T-helper 2 cell treated with Interferon-gamma antibody and Interleukin-4, amounts not matched to agents 5 μg/mL and 100 μg/mL, for 36 hours (primary cell): Measurements from ENCODE around the gene SKOR1.

Source experiments
- DNase-seq: peaks from one replicate; pipeline ENCODE4 v3.0.0; 2021; ENCODE audit warnings: low spot score
- H3K27ac Mint-ChIP-seq: one replicate; pipeline ENCODE4 v1.8.0; 2021; ENCODE audit warnings: mild to moderate bottlenecking, mixed read lengths
- H3K27me3 Mint-ChIP-seq: one replicate; pipeline ENCODE4 v1.8.0; 2021; ENCODE audit warnings: low read depth, mixed read lengths
- H3K36me3 Mint-ChIP-seq: one replicate; pipeline ENCODE4 v1.8.0; 2021; ENCODE audit warnings: low read depth, mixed read lengths
- H3K4me1 Mint-ChIP-seq: one replicate; pipeline ENCODE4 v1.8.0; 2021; ENCODE audit warnings: low read depth, mixed read lengths
- H3K4me3 Mint-ChIP-seq: one replicate; pipeline ENCODE4 v1.8.0; 2022; ENCODE audit warnings: mild to moderate bottlenecking, moderate library complexity, mixed read lengths
- H3K9me3 Mint-ChIP-seq: one replicate; pipeline ENCODE4 v1.8.0; 2021; ENCODE audit warnings: mixed read lengths

The SKOR1 gene

DNA sequence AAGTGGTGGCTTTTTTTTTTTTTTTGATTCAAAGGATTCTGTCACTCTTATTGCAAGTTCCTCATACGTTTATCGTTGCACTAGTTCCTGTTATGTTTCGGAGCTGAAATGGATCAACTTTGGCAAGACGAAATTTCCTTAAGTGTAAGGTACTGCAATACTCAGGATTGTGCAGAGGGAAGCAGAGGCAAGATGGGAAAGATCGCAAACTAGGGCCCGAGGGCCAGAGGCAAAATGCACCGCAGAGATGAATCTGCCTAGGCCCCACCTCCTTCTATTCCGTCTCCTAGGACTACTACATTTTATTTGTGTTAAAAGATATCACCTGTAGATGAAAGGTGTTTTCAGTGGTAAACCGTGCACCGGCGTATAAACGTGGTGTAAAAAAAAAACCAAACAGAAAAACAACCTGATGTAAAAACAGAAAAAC lies 14.2 kb downstream of the SKOR1 start:
- peaks cover 30% of the 10 kb centered on the region for H3K4me1 Mint-ChIP-seq
- H3K4me3 Mint-ChIP-seq: peak overlapping the region; percentile 92
- DNase-seq: no peak
- peak overlapping the region; percentile 88 for H3K27ac Mint-ChIP-seq
- no peaks in the 10 kb centered on the region for H3K9me3 Mint-ChIP-seq
- no peaks in the 10 kb centered on the region for H3K36me3 Mint-ChIP-seq
- H3K27me3 Mint-ChIP-seq: peaks cover 45% of the 10 kb centered on the region

DNA sequence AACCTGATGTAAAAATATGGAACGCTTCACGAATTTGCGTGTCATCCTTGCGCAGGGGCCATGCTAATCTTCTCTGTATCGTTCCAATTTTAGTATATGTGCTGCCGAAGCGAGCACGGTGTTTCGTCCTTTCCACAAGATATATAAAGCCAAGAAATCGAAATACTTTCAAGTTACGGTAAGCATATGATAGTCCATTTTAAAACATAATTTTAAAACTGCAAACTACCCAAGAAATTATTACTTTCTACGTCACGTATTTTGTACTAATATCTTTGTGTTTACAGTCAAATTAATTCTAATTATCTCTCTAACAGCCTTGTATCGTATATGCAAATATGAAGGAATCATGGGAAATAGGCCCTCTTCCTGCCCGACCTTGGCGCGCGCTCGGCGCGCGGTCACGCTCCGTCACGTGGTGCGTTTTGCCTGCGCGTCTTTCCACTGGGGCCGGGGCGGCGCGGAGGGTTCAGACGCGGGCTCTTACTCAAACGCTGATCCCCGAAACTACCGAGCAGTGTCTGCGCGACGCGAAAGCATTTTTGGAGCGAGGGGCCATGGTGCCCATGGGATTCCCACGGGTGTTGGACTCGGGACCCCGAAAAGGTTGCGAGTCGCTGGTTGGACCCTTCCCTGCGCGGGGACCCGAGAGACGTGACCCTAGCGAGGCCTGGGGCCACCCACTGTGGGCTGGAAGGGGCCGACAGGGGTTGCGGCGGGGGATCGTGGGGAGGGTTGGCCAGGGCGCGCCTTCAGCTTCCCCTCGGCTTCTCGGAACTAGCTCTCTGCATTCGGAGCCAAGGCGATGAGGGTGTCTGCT lies 14.8 kb downstream of the SKOR1 start, which contains the start of gene RNU6-1:
Gene RNU6-1 (minus strand): TSS at position 117 of the 820 bp plus-strand sequence.
- H3K4me1 Mint-ChIP-seq: peaks cover 28% of the 10 kb centered on the region
- peak within 1 kb of the TSS; percentile 88 for H3K27ac Mint-ChIP-seq
- H3K4me3 Mint-ChIP-seq: peak within 1 kb of the TSS; percentile 92
- peak; percentile 93 for DNase-seq
- peaks cover 39% of the 10 kb centered on the region for H3K27me3 Mint-ChIP-seq
- H3K9me3 Mint-ChIP-seq: no peaks in the 10 kb centered on the region
- H3K36me3 Mint-ChIP-seq: no peaks in the 10 kb centered on the region

DNA sequence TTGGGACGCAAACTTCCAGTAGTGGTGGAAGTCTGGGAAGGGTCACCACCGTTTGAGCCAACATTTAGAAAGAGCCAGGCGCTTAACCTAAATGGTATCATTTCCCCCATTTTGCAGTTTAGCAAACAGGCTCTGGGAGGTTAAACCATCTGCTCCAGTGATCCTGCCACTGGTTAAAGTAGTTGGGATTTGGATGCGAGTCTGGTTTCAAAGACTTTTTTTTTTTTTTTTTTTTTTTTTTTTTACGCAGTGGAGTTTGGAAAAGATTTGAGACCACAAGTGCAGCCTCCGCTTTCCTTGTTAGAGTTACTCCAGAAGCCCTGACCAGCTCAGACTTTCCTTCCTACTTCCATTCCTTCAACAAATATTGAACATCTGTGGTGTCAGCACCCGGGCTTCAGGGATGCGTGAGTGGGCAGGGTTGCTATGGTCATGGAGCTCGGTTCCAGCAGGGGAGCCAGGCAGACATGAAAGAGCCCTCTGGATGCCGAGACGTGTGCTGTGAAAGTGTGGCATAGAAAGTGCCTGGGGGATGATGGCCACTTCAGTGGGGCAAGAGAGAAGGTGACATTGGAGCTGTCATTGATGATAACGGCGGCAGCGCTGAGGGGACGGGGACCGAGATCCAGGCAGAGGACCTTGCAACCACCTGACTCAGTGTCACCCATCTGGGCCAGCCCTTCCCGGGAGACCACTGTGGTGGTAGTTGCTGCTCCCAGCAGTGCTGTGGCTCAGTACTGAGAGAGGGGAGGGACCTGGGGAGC lies 15.6 kb downstream of the SKOR1 start:
- DNase-seq: no peak
- Mint-ChIP-seq H3K36me3 (no peaks in the 10 kb centered on the region), H3K4me3 (peak overlapping the region; percentile 92), H3K9me3 (no peaks in the 10 kb centered on the region), H3K27me3 (peaks cover 31% of the 10 kb centered on the region), H3K4me1 (peaks cover 26% of the 10 kb centered on the region), H3K27ac (peak overlapping the region; percentile 88)

DNA sequence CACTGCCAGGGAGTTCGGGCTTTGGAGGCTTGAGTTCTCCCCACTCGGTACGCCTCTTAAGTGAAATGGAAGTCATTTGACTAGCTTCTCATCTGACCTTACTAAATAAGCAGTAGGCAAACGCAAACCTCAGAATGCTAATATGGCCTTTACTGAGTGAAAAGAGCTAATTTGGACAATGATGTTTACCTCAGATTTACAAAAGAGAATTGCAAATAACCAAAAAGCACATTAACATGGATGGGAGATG lies 16.1 kb downstream of the SKOR1 start:
- H3K4me3 Mint-ChIP-seq: peak overlapping the region; percentile 92
- H3K36me3 Mint-ChIP-seq: no peaks in the 10 kb centered on the region
- H3K4me1 Mint-ChIP-seq: peaks cover 21% of the 10 kb centered on the region
- H3K27me3 Mint-ChIP-seq: peaks cover 26% of the 10 kb centered on the region
- H3K9me3 Mint-ChIP-seq: no peaks in the 10 kb centered on the region
- DNase-seq: no peak
- no peak overlapping the region for H3K27ac Mint-ChIP-seq

DNA sequence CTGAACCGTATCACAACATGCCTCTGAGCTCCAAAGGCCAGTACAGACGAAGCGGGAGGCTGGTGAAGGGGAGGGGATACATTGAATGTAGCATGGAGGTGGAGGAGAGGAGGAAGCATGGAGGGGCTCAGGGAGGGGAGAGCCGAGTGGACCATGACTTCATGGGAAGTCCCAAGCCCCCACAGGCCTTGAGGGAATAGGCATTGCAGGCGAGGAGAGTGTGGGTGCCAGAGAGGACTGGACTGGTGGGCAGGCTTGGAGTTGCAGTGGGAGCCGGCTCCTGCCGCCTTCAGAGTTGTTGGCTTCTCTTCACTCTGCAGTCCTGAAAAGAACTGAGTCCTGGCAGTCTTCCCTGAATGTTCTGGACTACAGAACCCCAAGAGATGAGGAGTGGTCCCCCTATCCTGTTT lies 17.8 kb downstream of the SKOR1 start:
- peaks cover 18% of the 10 kb centered on the region for H3K4me1 Mint-ChIP-seq
- no peak for DNase-seq
- no peak overlapping the region for H3K4me3 Mint-ChIP-seq
- no peak overlapping the region for H3K27ac Mint-ChIP-seq
- peaks cover 12% of the 10 kb centered on the region for H3K27me3 Mint-ChIP-seq
- H3K9me3 Mint-ChIP-seq: no peaks in the 10 kb centered on the region
- H3K36me3 Mint-ChIP-seq: no peaks in the 10 kb centered on the region

DNA sequence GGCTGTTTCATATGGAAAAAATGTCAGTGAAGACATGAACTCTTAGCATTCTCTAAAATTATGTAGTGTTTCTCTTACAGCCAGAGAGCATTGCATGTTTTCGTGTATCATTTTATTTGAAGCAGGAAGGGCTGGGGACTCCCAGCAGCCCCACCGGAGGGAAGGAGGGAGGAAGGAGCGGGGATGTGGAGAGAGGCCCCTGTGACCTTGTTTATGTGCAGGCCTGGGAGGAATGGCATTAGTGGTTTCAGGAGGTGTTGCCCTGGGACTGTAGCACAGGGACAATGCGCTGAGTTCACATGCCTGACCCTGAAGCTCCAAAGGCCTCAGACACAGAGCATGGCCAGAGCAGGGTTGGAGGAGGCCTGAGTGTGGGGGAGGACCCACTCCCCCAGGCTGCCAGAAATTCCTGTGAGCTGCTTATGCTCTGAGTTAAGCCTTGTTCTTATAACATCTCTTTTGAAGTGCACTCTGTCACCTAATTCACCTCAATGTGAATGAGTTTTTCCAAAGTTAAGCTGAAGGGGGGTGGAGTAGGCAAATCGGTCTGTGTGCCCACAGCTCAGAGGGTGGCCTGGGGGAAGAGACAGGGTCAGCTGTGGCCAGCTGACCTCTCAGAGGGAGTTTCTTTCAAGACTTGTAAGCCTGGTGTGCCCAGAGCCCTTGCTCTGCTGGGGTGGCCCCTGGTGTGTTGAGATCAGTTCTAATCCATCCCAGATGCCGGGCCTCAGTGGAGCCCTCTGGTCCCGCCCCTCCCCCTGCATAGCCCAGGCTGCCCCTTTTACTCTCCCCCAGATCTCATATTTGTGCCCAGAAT lies 18.5 kb downstream of the SKOR1 start:
- Mint-ChIP-seq H3K36me3 (no peaks in the 10 kb centered on the region), H3K27me3 (peaks cover 6% of the 10 kb centered on the region), H3K27ac (no peak overlapping the region), H3K9me3 (no peaks in the 10 kb centered on the region), H3K4me3 (no peak overlapping the region), H3K4me1 (peaks cover 18% of the 10 kb centered on the region)
- no peak for DNase-seq

DNA sequence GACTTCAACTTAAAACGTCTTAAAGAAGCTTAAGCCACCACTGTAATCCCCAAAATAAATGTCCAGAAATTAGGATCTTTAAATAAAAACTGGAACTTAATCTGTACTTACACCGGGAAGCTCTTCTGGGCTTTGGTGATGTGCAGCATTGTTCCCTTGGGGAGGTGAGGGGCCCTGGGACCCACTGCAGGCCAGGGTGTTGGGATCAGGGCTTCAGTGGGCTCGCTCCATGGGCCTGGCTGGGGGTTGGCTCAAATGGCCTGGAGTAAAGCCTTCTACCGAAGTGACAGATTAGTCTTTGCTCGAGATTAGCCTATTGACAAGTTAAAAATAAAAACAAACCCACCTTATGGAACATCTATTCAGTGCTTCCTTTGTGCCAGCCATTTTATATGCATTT lies 20.7 kb downstream of the SKOR1 start:
- peaks cover 7% of the 10 kb centered on the region for H3K4me1 Mint-ChIP-seq
- H3K9me3 Mint-ChIP-seq: no peaks in the 10 kb centered on the region
- H3K27me3 Mint-ChIP-seq: peaks cover 3% of the 10 kb centered on the region
- H3K36me3 Mint-ChIP-seq: no peaks in the 10 kb centered on the region
- no peak for DNase-seq
- no peak overlapping the region for H3K4me3 Mint-ChIP-seq
- H3K27ac Mint-ChIP-seq: no peak overlapping the region

DNA sequence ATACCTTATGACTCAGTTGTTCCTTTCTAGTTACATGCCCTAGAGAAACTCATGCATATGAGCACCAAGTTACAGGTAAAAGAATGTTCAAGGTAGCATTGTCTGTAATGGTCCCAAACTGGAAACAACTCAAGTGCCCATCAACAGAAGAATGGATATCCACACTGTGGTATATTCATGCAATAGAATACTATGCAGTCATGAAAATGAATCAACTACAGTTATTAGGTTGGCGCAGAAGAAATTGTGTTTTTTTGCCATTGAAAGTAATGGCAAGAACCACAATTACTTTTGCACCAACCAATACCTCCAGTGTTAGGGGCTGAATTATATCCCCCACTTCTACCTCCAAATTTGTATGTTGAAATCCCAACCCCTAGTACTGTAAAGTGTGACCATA lies 24.2 kb downstream of the SKOR1 start:
- H3K4me3 Mint-ChIP-seq: no peak overlapping the region
- no peaks in the 10 kb centered on the region for H3K4me1 Mint-ChIP-seq
- no peak for DNase-seq
- no peaks in the 10 kb centered on the region for H3K9me3 Mint-ChIP-seq
- no peaks in the 10 kb centered on the region for H3K36me3 Mint-ChIP-seq
- no peak overlapping the region for H3K27ac Mint-ChIP-seq
- no peaks in the 10 kb centered on the region for H3K27me3 Mint-ChIP-seq

DNA sequence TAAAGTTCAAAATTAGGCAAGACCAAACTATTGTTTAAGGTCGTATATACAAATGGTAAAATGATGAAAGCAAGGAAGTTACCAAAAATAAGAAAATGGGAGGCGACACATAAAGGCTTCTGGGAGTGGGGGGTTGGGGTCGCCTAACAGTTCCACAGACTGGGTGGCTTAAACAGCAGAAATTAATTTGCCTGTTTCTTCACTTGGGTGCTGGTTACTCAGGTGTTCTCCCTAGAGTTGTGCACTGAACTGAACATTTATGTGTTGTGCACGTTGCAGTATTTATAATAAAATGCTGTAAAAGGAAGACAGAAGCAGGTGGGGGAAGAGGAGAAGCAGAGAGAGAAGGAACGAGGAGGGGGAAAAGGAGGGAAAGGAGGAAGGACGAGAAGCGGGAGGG lies 25.0 kb downstream of the SKOR1 start:
- H3K9me3 Mint-ChIP-seq: no peaks in the 10 kb centered on the region
- no peak overlapping the region for H3K4me3 Mint-ChIP-seq
- no peak for DNase-seq

DNA sequence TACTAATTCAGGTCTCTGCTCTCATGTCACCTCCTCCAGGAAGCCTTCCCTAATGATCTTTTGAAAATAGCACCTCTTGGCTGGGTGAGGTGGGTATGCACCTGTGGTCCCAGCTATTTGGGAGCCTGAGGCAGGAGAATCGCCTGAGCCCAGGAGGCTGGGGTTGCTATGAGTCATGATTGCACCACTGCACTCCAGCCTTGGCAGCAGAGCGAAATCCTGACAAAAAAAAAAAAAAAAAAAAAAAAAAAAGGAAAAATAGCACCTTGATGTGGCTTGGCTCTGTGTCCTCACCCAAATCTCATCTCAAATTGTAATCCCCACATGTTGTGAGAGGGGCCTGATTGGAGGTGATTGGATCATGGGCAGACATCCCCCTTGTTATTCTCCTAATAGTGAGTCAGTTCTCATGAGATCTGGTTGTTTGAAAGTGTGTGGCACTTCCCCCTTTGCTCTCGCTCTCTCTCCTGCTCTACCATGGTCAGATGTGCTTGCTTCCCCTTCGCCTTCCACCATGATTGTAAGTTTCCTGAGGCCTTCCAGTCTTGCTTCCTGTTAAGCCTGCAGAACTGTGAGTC lies 25.8 kb downstream of the SKOR1 start:
- H3K9me3 Mint-ChIP-seq: no peaks in the 10 kb centered on the region
- H3K36me3 Mint-ChIP-seq: no peaks in the 10 kb centered on the region
- no peaks in the 10 kb centered on the region for H3K27me3 Mint-ChIP-seq
- no peak overlapping the region for H3K4me3 Mint-ChIP-seq
- no peak for DNase-seq
- no peaks in the 10 kb centered on the region for H3K4me1 Mint-ChIP-seq
- no peak overlapping the region for H3K27ac Mint-ChIP-seq

More for the DNA sequence above, 25.0 kb downstream of the SKOR1 start:
- Mint-ChIP-seq H3K4me1 (no peaks in the 10 kb centered on the region), H3K27ac (no peak overlapping the region), H3K27me3 (no peaks in the 10 kb centered on the region), H3K36me3 (no peaks in the 10 kb centered on the region)

DNA sequence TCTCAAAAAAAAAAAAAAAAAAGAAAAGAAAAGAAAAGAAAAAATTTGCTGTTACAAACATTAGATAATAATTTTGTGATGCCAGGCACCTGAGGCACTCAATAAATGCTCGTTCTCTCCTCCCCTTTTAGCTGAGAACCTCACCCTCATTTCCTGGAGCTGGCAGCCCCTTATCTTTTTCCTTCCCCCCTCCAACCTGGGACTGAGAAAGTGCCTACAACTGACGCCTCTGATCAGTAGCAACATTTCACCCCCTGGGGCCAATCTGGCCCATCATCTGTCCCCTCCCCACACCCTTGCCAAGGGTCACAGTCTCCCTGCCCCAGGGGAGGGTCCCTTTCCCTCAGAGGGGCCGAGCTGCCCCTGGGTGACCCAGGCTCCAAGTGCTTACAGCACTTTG lies 27.1 kb downstream of the SKOR1 start:
- no peak for DNase-seq
- no peaks in the 10 kb centered on the region for H3K27me3 Mint-ChIP-seq
- no peaks in the 10 kb centered on the region for H3K4me1 Mint-ChIP-seq
- no peak overlapping the region for H3K4me3 Mint-ChIP-seq
- no peak overlapping the region for H3K27ac Mint-ChIP-seq
- no peaks in the 10 kb centered on the region for H3K36me3 Mint-ChIP-seq
- no peaks in the 10 kb centered on the region for H3K9me3 Mint-ChIP-seq

DNA sequence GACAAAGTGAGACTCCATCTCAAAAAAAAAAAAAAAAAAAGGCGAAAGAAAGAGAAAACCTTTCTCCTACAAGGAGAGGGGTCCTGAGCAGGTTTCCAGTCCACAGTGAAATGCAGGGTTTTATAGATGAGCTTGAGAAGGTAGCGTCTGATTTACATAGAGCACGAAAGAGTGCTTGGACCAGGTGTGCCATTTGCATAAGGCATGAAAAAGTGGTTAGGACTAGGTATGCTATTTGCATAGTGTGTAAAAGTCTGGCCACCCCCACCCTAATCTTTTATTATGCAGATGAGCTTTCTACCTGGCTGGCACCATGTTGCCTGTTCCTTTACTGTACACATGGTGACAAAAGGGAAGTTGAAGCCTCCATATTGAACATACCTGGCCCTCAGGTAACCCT lies 28.1 kb downstream of the SKOR1 start:
- Mint-ChIP-seq H3K27me3 (no peaks in the 10 kb centered on the region), H3K9me3 (no peaks in the 10 kb centered on the region), H3K27ac (no peak overlapping the region), H3K36me3 (no peaks in the 10 kb centered on the region), H3K4me3 (no peak overlapping the region), H3K4me1 (no peaks in the 10 kb centered on the region)
- DNase-seq: no peak

DNA sequence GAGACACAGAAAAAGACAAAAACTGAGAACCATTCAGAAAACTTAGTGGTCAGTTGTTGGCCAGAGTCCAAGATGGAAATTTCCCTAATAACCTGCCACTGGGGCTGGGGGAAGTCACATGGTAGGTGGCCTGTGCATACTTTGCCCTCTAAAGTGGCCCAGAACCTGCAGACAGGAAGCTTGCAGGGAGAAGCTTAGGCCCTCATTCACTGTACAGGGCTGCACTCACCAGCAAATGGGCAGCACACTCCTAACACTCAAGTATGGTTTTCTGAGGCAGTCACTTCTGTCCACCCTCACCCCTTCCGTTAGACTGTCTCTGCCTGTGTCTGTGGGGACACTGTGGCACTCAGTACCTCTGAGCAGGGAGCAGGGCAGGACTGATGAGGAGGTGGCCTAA lies 29.0 kb downstream of the SKOR1 start:
- no peaks in the 10 kb centered on the region for H3K36me3 Mint-ChIP-seq
- no peaks in the 10 kb centered on the region for H3K4me1 Mint-ChIP-seq
- DNase-seq: no peak
- H3K27me3 Mint-ChIP-seq: no peaks in the 10 kb centered on the region
- no peak overlapping the region for H3K4me3 Mint-ChIP-seq
- H3K27ac Mint-ChIP-seq: no peak overlapping the region
- no peaks in the 10 kb centered on the region for H3K9me3 Mint-ChIP-seq

DNA sequence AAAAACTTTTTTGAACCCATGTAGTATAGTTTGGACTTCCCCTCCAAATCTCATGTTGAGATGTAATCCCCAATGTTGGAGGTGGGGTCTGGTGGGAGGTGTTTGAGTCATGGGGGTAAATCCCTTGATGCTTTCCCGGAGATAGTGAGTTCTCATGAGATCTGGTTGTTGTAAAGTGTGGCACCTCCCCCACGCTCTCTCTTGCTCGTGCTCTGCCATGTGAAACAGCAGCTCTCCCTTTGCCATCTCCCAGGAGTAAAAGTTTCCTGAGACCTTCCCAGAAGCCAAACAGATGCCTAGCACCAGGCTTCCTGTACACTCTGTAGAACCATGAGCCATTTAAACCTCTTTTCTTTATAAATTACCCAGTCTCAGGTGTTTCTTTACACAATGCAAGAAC lies 30.5 kb downstream of the SKOR1 start:
- H3K36me3 Mint-ChIP-seq: no peaks in the 10 kb centered on the region
- no peak overlapping the region for H3K27ac Mint-ChIP-seq
- no peaks in the 10 kb centered on the region for H3K9me3 Mint-ChIP-seq
- H3K4me1 Mint-ChIP-seq: no peaks in the 10 kb centered on the region
- H3K4me3 Mint-ChIP-seq: no peak overlapping the region
- H3K27me3 Mint-ChIP-seq: no peaks in the 10 kb centered on the region
- DNase-seq: no peak
